Liver (tissue), 9 donors: Measurements from ENCODE around the gene ZC3H13. TPM values are rescaled to one million over a fixed set of nuclear protein-coding genes. Genes with fewer than 3 reads are reported as not detected.

Experiments used
- DNase-seq: peaks from one replicate; pipeline ENCODE4 v3.0.0-alpha.2; 2017; ENCODE audit warnings: low spot score
- H3K27ac ChIP-seq, 2 donors: one replicate each; pipeline ENCODE4 v1.7.0; 2013; ENCODE audit warnings: inconsistent platforms in 2 of 2, low read length in 2 of 2, control low read depth in 1 of 2, low read depth in 1 of 2, mild to moderate bottlenecking in 1 of 2
- H3K27me3 ChIP-seq, 4 donors: one replicate each; pipeline versions ENCODE4 v1.6.1 to v1.7.0; 2013; ENCODE audit warnings: low read length in 3 of 4, inconsistent platforms in 1 of 4, mild to moderate bottlenecking in 1 of 4, moderate library complexity in 1 of 4; ENCODE audit not compliant: control insufficient read depth in 4 of 4, insufficient read depth in 4 of 4
- H3K36me3 ChIP-seq, 4 donors: one replicate each; pipeline versions ENCODE4 v1.6.1 to v1.7.0; 2013; ENCODE audit warnings: low read length in 3 of 4, mild to moderate bottlenecking in 3 of 4, low read depth in 1 of 4, moderate library complexity in 1 of 4; ENCODE audit not compliant: control insufficient read depth in 4 of 4, insufficient read depth in 3 of 4
- H3K4me1 ChIP-seq, 4 donors: one replicate each; pipeline versions ENCODE4 v1.6.1 to v1.7.0; 2013; ENCODE audit warnings: low read length in 3 of 4, mild to moderate bottlenecking in 3 of 4, moderate library complexity in 1 of 4; ENCODE audit not compliant: control insufficient read depth in 4 of 4, insufficient read depth in 4 of 4
- H3K4me3 ChIP-seq, 3 donors: one replicate each; pipeline versions ENCODE4 v1.6.1 to v1.7.0; 2013; ENCODE audit warnings: low read length in 3 of 3, control low read depth in 1 of 3, low read depth in 1 of 3, mild to moderate bottlenecking in 1 of 3
- H3K9ac ChIP-seq, 2 donors: one replicate each; pipeline ENCODE4 v1.7.0; 2013; ENCODE audit warnings: low read length in 2 of 2, mild to moderate bottlenecking in 2 of 2, moderate library complexity in 2 of 2, control low read depth in 1 of 2, low read depth in 1 of 2
- H3K9me3 ChIP-seq, 4 donors: one replicate each; pipeline versions ENCODE4 v1.6.1 to v1.7.0; 2013; ENCODE audit warnings: low read length in 3 of 4; ENCODE audit not compliant: control insufficient read depth in 4 of 4
- EGR1 ChIP-seq, 2 donors: IDR thresholded peaks; 2 replicates each; pipeline ENCODE4 v1.6.1; 2016 to 2018; ENCODE audit warnings: antibody characterized with exemption in 2 of 2, low read depth in 2 of 2
- FOXA1 ChIP-seq: IDR thresholded peaks from 2 replicates; pipeline ENCODE4 v1.6.1; 2016; ENCODE audit warnings: antibody characterized with exemption
- FOXA2 ChIP-seq: IDR thresholded peaks from 2 replicates; pipeline ENCODE4 v1.6.1; 2016; ENCODE audit warnings: antibody characterized with exemption
- GABPA ChIP-seq, 2 donors: IDR thresholded peaks in 1 of 2; conservative IDR thresholded peaks in 1 of 2; 2 replicates each; pipeline ENCODE4 v1.6.1; 2016; ENCODE audit warnings: antibody characterized with exemption in 2 of 2, mild to moderate bottlenecking in 1 of 2, moderate library complexity in 1 of 2
- HNF4A ChIP-seq, 2 donors: conservative IDR thresholded peaks; 2 replicates each; pipeline ENCODE4 v1.6.1; 2016; ENCODE audit warnings: antibody characterized with exemption in 2 of 2, mild to moderate bottlenecking in 2 of 2
- HNF4G ChIP-seq: IDR thresholded peaks from 2 replicates; pipeline ENCODE4 v1.6.1; 2016; ENCODE audit warnings: antibody characterized with exemption
- JUND ChIP-seq, 2 donors: IDR thresholded peaks; 2 replicates each; pipeline ENCODE4 v1.6.1; 2016; ENCODE audit warnings: antibody characterized with exemption in 2 of 2
- MAX ChIP-seq: IDR thresholded peaks from 2 replicates; pipeline ENCODE4 v1.6.1; 2016; ENCODE audit warnings: antibody characterized with exemption
- NR2F2 ChIP-seq: IDR thresholded peaks from 2 replicates; pipeline ENCODE4 v1.6.1; 2016; ENCODE audit warnings: antibody characterized with exemption
- RAD21 ChIP-seq, 2 donors: IDR thresholded peaks; 2 replicates each; pipeline ENCODE4 v1.6.1; 2016; ENCODE audit warnings: antibody characterized with exemption in 2 of 2, mild to moderate bottlenecking in 2 of 2
- REST ChIP-seq: IDR thresholded peaks from 2 replicates; pipeline ENCODE4 v1.6.1; 2016; ENCODE audit warnings: antibody characterized with exemption, mild to moderate bottlenecking
- RXRA ChIP-seq, 2 donors: IDR thresholded peaks; 2 replicates each; pipeline ENCODE4 v1.6.1; 2017 to 2018; ENCODE audit warnings: antibody characterized with exemption in 2 of 2, mild to moderate bottlenecking in 1 of 2
- SP1 ChIP-seq: IDR thresholded peaks from 2 replicates; pipeline ENCODE4 v1.6.1; 2018; ENCODE audit warnings: antibody characterized with exemption, mild to moderate bottlenecking
- TAF1 ChIP-seq: conservative IDR thresholded peaks from 2 replicates; pipeline ENCODE4 v1.6.1; 2016; ENCODE audit warnings: antibody characterized with exemption, mild to moderate bottlenecking
- YY1 ChIP-seq: IDR thresholded peaks from 2 replicates; pipeline ENCODE4 v1.6.1; 2016; ENCODE audit warnings: antibody characterized with exemption, mild to moderate bottlenecking
- WGBS: extraction: QIAGEN DNeasy Blood & Tissue Kit; methylation state at CpG from one replicate; pipeline ENCODE4 v1.1.7; 2013; 5-methylcytosine and 5-hydroxymethylcytosine counted together
- polyA plus RNA-seq, 2 donors: library from polyadenylated mRNA; stranded (reverse) in 1 of 2; unstranded in 1 of 2; fragments of 200-250 nt in 1 of 2; fragments of >200 nt in 1 of 2; fragmentation: Nextera tagmentation in 1 of 2; extraction: Ambion mirVana in 1 of 2; gene quantifications; one replicate each; pipeline versions ENCODE4 v1.2.1 to v1.2.3, GENCODE V29; 2013 to 2015
- total RNA-seq, 2 donors: library from RNA; depleted of rRNA; stranded (reverse); fragments of >200 nt; gene quantifications; one replicate each; pipeline ENCODE4 v1.2.3, GENCODE V29; 2014
- TF ChIP-seq, protein P1 (sequence below): IDR thresholded peaks from 2 replicates; pipeline ENCODE4 v1.6.1; 2016; ENCODE audit warnings: antibody characterized with exemption
- TF ChIP-seq, protein P2 (sequence below): IDR thresholded peaks from 2 replicates; pipeline ENCODE4 v1.6.1; 2016; ENCODE audit warnings: antibody characterized with exemption
- TF ChIP-seq, protein P3 (sequence below): fragments of 150-350 bp; IDR thresholded peaks from 2 replicates; pipeline ENCODE4 v1.5.1; 2017; ENCODE audit warnings: improper control_type of control experiment, low read depth, low read length; ENCODE audit not compliant: missing input control
- donor health status: healthy.
- donor health status: healthy.
- donor health status: healthy.
- donor health status: healthy.
- donor health status: healthy.

The ZC3H13 gene
- total and polyA plus RNA-seq, 4 donors = 10.0 to 62.1 (median 28.9) TPM

- Histone ChIP-seq H3K27me3 (no peaks in the 10 kb centered on the region), H3K9me3 (peaks cover 0 to 2% (median under 1%) of the 10 kb centered on the region in 4 donors), H3K27ac (no peak overlapping the region), H3K4me1 (no peaks in the 10 kb centered on the region), H3K4me3 (no peak overlapping the region), H3K36me3 (no peaks in the 10 kb centered on the region), H3K9ac (no peak overlapping the region)
- TF ChIP-seq EGR1 (IDR thresholded peaks at IDR 0.05; ENCODE audit: low read depth in 2 of 2) (no peak), REST (no peak), JUND (IDR thresholded peaks at IDR 0.05) (no peak), FOXA1 (no peak), FOXA2 (no peak), RAD21 (IDR thresholded peaks at IDR 0.05) (no peak)
- TF ChIP-seq, protein P1, sequence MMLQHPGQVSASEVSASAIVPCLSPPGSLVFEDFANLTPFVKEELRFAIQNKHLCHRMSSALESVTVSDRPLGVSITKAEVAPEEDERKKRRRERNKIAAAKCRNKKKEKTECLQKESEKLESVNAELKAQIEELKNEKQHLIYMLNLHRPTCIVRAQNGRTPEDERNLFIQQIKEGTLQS = no peak
- DNase-seq = no peak
These were observed 135.5 kb downstream of the ZC3H13 start for GRCh38 chr13:45917019-45917418.

DNA sequence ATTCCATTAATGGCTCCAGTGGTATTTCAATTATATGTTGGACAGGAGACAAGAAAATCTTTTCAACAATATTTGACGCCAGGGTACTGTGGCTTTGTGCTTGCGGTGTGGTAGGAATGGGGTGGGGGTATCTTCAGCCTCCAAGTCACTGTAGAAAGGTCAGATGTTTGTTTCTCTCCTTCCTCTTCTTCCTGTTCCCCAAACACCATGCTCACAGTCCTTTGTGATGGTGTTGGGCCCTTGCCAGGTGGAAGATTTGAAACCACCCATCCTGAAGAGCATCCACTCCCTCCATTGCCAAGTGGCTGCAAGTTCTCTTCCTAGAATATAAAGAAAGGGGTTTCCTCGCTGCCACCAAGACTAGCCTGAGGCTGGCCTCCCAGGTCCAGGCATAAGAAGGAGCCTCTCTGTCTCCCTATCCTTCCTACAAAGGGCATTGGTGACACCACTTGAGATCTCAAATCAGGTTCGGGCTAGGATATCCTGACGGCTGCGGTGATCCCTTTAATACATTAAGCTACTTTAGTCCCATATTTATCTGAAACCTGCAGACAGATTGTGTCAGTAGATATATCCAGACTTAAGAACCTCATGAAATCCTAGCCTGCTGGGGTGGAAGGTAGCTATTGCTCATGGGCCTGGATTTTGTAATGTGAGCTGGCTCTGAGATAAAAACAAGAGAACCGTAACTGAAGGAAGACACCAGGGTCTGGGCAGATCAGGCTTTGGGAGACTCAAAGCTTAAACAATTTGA is 136.7 kb downstream of the ZC3H13 start:
- H3K9me3 ChIP-seq = peaks cover 0 to 3% (median 1%) of the 10 kb centered on the region in 4 donors
- H3K9ac ChIP-seq = no peak overlapping the region
- no peak for TF ChIP-seq YY1
- no peak for TF ChIP-seq RAD21 (IDR thresholded peaks at IDR 0.05)
- TF ChIP-seq, protein P2, sequence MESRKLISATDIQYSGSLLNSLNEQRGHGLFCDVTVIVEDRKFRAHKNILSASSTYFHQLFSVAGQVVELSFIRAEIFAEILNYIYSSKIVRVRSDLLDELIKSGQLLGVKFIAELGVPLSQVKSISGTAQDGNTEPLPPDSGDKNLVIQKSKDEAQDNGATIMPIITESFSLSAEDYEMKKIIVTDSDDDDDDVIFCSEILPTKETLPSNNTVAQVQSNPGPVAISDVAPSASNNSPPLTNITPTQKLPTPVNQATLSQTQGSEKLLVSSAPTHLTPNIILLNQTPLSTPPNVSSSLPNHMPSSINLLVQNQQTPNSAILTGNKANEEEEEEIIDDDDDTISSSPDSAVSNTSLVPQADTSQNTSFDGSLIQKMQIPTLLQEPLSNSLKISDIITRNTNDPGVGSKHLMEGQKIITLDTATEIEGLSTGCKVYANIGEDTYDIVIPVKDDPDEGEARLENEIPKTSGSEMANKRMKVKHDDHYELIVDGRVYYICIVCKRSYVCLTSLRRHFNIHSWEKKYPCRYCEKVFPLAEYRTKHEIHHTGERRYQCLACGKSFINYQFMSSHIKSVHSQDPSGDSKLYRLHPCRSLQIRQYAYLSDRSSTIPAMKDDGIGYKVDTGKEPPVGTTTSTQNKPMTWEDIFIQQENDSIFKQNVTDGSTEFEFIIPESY = no peak
- TF ChIP-seq HNF4G = no peak
- no peak for TF ChIP-seq TAF1
- no peak for TF ChIP-seq GABPA (IDR thresholded peaks at IDR 0.05 in 1 of 2, conservative IDR thresholded peaks at IDR 0.05 in 1 of 2)
- TF ChIP-seq JUND (IDR thresholded peaks at IDR 0.05) = no peak
- TF ChIP-seq SP1 = no peak
- TF ChIP-seq, protein P3, sequence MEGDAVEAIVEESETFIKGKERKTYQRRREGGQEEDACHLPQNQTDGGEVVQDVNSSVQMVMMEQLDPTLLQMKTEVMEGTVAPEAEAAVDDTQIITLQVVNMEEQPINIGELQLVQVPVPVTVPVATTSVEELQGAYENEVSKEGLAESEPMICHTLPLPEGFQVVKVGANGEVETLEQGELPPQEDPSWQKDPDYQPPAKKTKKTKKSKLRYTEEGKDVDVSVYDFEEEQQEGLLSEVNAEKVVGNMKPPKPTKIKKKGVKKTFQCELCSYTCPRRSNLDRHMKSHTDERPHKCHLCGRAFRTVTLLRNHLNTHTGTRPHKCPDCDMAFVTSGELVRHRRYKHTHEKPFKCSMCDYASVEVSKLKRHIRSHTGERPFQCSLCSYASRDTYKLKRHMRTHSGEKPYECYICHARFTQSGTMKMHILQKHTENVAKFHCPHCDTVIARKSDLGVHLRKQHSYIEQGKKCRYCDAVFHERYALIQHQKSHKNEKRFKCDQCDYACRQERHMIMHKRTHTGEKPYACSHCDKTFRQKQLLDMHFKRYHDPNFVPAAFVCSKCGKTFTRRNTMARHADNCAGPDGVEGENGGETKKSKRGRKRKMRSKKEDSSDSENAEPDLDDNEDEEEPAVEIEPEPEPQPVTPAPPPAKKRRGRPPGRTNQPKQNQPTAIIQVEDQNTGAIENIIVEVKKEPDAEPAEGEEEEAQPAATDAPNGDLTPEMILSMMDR = no peak
- no peak for TF ChIP-seq REST
- TF ChIP-seq RXRA (IDR thresholded peaks at IDR 0.05) = no peak
- TF ChIP-seq FOXA2 = no peak
- TF ChIP-seq MAX = no peak
- no peak for TF ChIP-seq HNF4A (conservative IDR thresholded peaks at IDR 0.05)
- no peak for TF ChIP-seq EGR1 (IDR thresholded peaks at IDR 0.05; ENCODE audit: low read depth in 2 of 2)
- no peak for TF ChIP-seq FOXA1
- TF ChIP-seq, protein P1 = no peak
- TF ChIP-seq NR2F2 = no peak
- H3K36me3 ChIP-seq = no peaks in the 10 kb centered on the region
- no peak overlapping the region for H3K4me3 ChIP-seq
- WGBS = 94% methylated on average over 7 of the region's 7 CpGs
- no peak for DNase-seq
- no peaks in the 10 kb centered on the region for H3K4me1 ChIP-seq
- H3K27me3 ChIP-seq = no peaks in the 10 kb centered on the region
- no peak overlapping the region for H3K27ac ChIP-seq
